ENCODE results near the gene PHTF2.

DNA sequence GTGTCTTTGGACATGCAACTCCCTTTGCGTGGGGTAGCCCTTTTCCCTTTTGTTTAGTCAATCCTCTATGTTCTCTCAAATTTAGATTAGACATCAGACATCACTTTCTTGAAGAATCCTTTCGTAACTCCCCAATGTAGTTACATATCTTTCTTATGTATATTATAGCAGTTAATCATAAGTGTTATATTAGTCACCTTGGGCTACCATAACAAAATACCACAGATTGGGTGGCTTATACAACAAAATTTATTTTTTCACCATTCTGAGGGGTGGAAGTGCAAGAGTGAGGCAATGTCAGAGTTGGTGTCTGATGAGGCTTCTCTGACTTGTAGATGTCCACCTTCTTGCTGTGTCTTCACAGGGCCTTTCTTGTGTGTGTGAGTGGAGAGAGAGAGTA is 105.7 kb downstream of the PHTF2 start:
- TF ChIP-seq POLR2A (IDR thresholded peaks at IDR 0.05; ENCODE audit: low read depth, low read length) (no peak), POLR2AphosphoS5 (IDR thresholded peaks at IDR 0.05; ENCODE audit: low read depth, low read length) (no peak)

Data from GM12892 (cell line).